Left lung (tissue), 10 donors: ENCODE results near the gene PCNX1. TPM values are rescaled to one million over a fixed set of nuclear protein-coding genes. Genes with fewer than 3 reads are reported as not detected.

Experiments used
- ATAC-seq: fragments of 200-7000 bp; cut with Tn5 transposase; one replicate; pipeline ENCODE4 v1.9.1; 2020; ENCODE audit warnings: moderate library complexity
- DNase-seq, 4 donors: peaks; one replicate each; pipeline ENCODE4 v3.0.0-alpha.2; 2013 to 2020
- H3K27ac ChIP-seq, 2 donors: fragments of 200-600 bp; sonication (generic) in 1 of 2; one replicate each; pipeline versions ENCODE4 v1.5.0 to v1.8.0; 2020 to 2021
- H3K27me3 ChIP-seq, 2 donors: fragments of 200-600 bp; sonication (generic) in 1 of 2; one replicate each; pipeline versions ENCODE4 v1.5.0 to v1.8.0; 2020 to 2021
- H3K36me3 ChIP-seq, 2 donors: fragments of 200-600 bp; sonication (generic) in 1 of 2; one replicate each; pipeline versions ENCODE4 v1.5.0 to v1.8.0; 2020 to 2021
- H3K4me1 ChIP-seq, 2 donors: fragments of 200-600 bp; one replicate each; pipeline ENCODE4 v1.8.0; 2021
- H3K4me3 ChIP-seq, 2 donors: fragments of 200-600 bp; sonication (generic) in 1 of 2; one replicate each; pipeline versions ENCODE4 v1.5.0 to v1.8.0; 2020 to 2021; ENCODE audit warnings: mild to moderate bottlenecking in 1 of 2
- H3K9me3 ChIP-seq, 2 donors: fragments of 200-600 bp; sonication (generic) in 1 of 2; one replicate each; pipeline versions ENCODE4 v1.5.0 to v1.8.0; 2020 to 2021
- intact Hi-C, 2 donors: fragments of 100-400 bp; cut with DNase I; formaldehyde crosslinking; loops; one replicate each; pipeline versions ENCODE4 v1.11.2 to v1.14.2; 2022
- polyA plus RNA-seq, 6 donors: library from polyadenylated mRNA; unstranded; fragments of 120-200 nt; gene quantifications; one replicate each; pipeline ENCODE4 v1.2.1, GENCODE V29; 2013; ENCODE audit not compliant: insufficient read length in 6 of 6
- total RNA-seq, 2 donors: library from RNA; stranded (reverse); fragmentation: NEBNext Ultra II Directional; extraction: Animal tissue kit (Norgen Biotek cat#: 25700); gene quantifications; one replicate each; pipeline ENCODE4 v1.2.1, GENCODE V29; 2021
- TF ChIP-seq, protein P1 (sequence below), 2 donors: fragments of 200-600 bp; sonication (generic) in 1 of 2; IDR thresholded peaks; one replicate each; pipeline versions ENCODE4 v1.5.0 to v1.8.0; 2021; ENCODE audit warnings: antibody characterized with exemption in 2 of 2
- donor health status: DM: no; HTN: yes; CAD: no.
- donor health status: DM: no; HTN: no; CAD: no.

The PCNX1 gene
- total and polyA plus RNA-seq, 8 donors, result 36.9 to 65.8 (median 49.6) TPM

DNA sequence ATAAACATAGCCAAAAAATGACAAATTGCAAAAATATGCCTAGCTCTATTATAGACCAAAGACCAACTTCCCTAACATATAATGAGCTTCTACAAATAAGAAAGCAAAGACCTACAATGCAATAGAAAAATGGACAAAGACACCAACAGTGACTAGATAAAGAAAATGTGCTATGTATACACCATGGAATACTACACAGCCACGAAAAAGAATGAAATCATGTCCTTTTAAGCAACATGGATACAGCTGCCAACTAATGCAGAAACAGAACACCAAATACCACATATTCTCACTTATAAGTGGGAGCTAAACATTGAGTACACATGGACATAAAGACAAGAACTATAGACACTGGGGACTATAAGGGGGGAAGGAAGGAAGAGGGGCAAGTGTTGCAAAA lies 10.9 kb upstream of the PCNX1 start:
- DNase-seq (no peak), ATAC-seq (no peak)
- intact Hi-C loops, result no loop called here
- Histone ChIP-seq H3K9me3 (no peaks in the 10 kb centered on the region), H3K36me3 (no peaks in the 10 kb centered on the region), H3K27ac (no peak overlapping the region), H3K27me3 (no peaks in the 10 kb centered on the region), H3K4me1 (peaks cover 0 to 4% of the 10 kb centered on the region in 2 donors), H3K4me3 (no peak overlapping the region)
- TF ChIP-seq, protein P1, sequence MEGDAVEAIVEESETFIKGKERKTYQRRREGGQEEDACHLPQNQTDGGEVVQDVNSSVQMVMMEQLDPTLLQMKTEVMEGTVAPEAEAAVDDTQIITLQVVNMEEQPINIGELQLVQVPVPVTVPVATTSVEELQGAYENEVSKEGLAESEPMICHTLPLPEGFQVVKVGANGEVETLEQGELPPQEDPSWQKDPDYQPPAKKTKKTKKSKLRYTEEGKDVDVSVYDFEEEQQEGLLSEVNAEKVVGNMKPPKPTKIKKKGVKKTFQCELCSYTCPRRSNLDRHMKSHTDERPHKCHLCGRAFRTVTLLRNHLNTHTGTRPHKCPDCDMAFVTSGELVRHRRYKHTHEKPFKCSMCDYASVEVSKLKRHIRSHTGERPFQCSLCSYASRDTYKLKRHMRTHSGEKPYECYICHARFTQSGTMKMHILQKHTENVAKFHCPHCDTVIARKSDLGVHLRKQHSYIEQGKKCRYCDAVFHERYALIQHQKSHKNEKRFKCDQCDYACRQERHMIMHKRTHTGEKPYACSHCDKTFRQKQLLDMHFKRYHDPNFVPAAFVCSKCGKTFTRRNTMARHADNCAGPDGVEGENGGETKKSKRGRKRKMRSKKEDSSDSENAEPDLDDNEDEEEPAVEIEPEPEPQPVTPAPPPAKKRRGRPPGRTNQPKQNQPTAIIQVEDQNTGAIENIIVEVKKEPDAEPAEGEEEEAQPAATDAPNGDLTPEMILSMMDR (IDR thresholded peaks at IDR 0.05), result no peak

DNA sequence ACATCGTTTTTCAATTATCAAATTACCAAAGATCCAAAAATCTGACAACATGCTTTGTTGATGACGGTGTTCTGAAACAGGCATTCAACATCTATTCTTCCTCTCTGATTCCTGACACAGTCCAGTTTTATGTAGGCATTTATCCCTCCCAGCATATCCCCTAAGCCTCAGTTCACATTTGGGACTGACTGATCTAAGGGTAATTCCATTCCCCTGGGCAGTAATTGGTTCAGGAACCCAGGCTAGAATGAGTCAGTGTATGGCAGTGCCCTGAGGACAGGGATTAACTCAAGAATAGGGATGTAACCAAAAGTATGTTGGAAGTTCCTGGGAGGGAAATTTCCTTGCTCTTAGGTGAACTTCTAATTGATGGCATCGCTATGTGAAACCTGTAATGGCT lies 10.3 kb upstream of the PCNX1 start:
- no peaks in the 10 kb centered on the region for H3K9me3 ChIP-seq
- peak overlapping the region in 1 of 2 donors; percentile 43 for H3K27ac ChIP-seq
- no peak for ATAC-seq
- DNase-seq, result no peak
- H3K36me3 ChIP-seq, result no peaks in the 10 kb centered on the region
- H3K4me1 ChIP-seq, result peaks cover 0 to 4% of the 10 kb centered on the region in 2 donors
- no peaks in the 10 kb centered on the region for H3K27me3 ChIP-seq
- TF ChIP-seq, protein P1 (IDR thresholded peaks at IDR 0.05), result no peak
- intact Hi-C loops, result no loop called here
- H3K4me3 ChIP-seq, result no peak overlapping the region

DNA sequence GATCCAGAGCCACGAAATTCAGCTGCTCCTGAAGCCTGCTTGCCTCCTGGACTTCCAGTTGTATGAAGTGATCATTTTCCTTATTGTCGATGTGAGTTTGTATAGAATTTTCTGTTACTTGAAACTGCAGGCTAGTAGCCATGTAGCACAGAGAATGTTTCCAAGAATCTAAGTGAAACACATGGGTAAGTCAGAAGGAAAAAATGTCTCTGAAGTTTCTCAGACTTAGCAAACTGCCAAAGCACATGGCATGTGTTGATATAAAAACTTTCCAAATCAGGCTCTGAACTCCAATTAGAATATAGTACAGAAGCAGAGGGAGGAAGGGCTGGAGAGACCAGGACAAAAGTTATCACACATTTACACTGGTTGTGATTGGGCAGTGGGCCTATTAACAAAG lies 9.8 kb upstream of the PCNX1 start:
- H3K27me3 ChIP-seq, result no peaks in the 10 kb centered on the region
- H3K4me1 ChIP-seq, result peaks cover 0 to 4% of the 10 kb centered on the region in 2 donors
- ATAC-seq, result peak; percentile 38
- peak in 1 of 4 donors; percentile 59 for DNase-seq
- TF ChIP-seq, protein P1 (IDR thresholded peaks at IDR 0.05), result no peak
- no peaks in the 10 kb centered on the region for H3K36me3 ChIP-seq
- H3K4me3 ChIP-seq, result no peak overlapping the region
- intact Hi-C loops, result no loop called here
- peak overlapping the region in 1 of 2 donors; percentile 43 for H3K27ac ChIP-seq
- no peaks in the 10 kb centered on the region for H3K9me3 ChIP-seq

DNA sequence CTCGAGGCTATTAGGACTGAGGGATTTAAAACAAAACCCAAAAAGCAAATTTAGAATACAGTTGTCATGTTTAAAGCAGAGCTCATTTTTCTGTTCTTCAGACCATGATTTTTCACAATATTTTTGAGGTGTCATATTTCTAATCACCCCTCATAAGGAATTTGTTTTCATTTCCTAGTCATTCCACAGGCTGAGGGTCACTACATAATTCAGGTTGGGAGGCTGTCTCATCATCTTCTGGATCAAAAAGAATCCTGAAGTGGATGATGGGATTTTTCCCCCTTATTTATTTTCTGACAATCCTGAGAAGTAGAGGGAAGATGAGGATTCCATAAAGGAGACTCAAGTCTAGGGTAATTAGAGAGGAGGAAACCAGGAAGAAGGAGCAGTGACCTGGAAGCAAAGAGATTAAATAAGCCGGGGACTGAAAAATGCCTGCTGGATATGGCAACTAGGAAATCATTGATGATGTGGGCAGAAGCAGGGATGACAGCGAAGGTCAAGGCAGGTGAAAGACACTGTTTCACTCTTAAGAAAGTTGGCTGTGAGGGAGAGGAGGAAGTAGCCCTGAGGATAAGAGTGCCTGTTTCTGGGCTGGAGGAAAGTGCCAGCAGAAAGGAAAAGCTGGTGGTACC lies 9.0 kb upstream of the PCNX1 start:
- Histone ChIP-seq H3K4me1 (peaks cover 0 to 4% of the 10 kb centered on the region in 2 donors), H3K27me3 (no peaks in the 10 kb centered on the region), H3K4me3 (no peak overlapping the region), H3K36me3 (no peaks in the 10 kb centered on the region), H3K27ac (no peak overlapping the region), H3K9me3 (no peaks in the 10 kb centered on the region)
- intact Hi-C loops, result no loop called here
- ATAC-seq (no peak), DNase-seq (no peak)
- TF ChIP-seq, protein P1 (IDR thresholded peaks at IDR 0.05), result no peak

DNA sequence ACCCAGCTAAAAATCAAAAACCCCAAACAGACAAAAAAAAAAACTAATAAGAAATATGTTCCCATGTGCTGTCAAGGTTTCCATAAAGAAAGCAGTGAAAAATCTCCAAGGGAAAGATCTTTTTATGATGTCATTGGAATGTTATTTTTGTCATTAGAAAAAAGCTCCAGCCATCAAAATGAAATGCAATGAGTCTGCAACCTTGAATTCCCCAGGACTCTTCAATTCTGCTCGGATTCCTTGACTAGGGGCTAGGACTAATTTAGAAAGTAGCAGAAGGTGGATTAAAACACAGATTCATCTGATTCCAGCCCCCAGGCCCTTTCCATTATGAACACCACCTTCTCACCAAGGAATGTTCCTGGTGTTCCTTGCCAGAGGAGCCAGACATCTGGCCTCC lies 6.0 kb upstream of the PCNX1 start:
- ATAC-seq (no peak), DNase-seq (no peak)
- no peak overlapping the region for H3K27ac ChIP-seq
- no peak overlapping the region for H3K4me3 ChIP-seq
- TF ChIP-seq, protein P1 (IDR thresholded peaks at IDR 0.05), result no peak
- no peaks in the 10 kb centered on the region for H3K9me3 ChIP-seq
- intact Hi-C loops, result loop anchor here in 1 of 2 donors (10.0 kb wide), 2 partner anchors 66 to 74 kb away; no protein-coding TSS in a partner anchor
- no peaks in the 10 kb centered on the region for H3K27me3 ChIP-seq
- peaks cover 4 to 22% of the 10 kb centered on the region in 2 donors for H3K4me1 ChIP-seq
- no peaks in the 10 kb centered on the region for H3K36me3 ChIP-seq
